ENCODE measurements around the gene A2M. TPM values are rescaled to one million over a fixed set of nuclear protein-coding genes. Genes with fewer than 3 reads are reported as not detected.

Gene A2M
- total and polyA plus RNA-seq, 2 of the 13 experiments (the other 11 are each of a cell fraction or from before 2014, with no cell fraction given): 2,807 to 6,551 TPM

- TF ChIP-seq, protein P1, sequence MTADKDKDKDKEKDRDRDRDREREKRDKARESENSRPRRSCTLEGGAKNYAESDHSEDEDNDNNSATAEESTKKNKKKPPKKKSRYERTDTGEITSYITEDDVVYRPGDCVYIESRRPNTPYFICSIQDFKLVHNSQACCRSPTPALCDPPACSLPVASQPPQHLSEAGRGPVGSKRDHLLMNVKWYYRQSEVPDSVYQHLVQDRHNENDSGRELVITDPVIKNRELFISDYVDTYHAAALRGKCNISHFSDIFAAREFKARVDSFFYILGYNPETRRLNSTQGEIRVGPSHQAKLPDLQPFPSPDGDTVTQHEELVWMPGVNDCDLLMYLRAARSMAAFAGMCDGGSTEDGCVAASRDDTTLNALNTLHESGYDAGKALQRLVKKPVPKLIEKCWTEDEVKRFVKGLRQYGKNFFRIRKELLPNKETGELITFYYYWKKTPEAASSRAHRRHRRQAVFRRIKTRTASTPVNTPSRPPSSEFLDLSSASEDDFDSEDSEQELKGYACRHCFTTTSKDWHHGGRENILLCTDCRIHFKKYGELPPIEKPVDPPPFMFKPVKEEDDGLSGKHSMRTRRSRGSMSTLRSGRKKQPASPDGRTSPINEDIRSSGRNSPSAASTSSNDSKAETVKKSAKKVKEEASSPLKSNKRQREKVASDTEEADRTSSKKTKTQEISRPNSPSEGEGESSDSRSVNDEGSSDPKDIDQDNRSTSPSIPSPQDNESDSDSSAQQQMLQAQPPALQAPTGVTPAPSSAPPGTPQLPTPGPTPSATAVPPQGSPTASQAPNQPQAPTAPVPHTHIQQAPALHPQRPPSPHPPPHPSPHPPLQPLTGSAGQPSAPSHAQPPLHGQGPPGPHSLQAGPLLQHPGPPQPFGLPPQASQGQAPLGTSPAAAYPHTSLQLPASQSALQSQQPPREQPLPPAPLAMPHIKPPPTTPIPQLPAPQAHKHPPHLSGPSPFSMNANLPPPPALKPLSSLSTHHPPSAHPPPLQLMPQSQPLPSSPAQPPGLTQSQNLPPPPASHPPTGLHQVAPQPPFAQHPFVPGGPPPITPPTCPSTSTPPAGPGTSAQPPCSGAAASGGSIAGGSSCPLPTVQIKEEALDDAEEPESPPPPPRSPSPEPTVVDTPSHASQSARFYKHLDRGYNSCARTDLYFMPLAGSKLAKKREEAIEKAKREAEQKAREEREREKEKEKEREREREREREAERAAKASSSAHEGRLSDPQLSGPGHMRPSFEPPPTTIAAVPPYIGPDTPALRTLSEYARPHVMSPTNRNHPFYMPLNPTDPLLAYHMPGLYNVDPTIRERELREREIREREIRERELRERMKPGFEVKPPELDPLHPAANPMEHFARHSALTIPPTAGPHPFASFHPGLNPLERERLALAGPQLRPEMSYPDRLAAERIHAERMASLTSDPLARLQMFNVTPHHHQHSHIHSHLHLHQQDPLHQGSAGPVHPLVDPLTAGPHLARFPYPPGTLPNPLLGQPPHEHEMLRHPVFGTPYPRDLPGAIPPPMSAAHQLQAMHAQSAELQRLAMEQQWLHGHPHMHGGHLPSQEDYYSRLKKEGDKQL (CRISPR knock-in tag; IDR thresholded peaks at IDR 0.05; ENCODE audit: low read depth): peak; percentile 95
- TF ChIP-seq, protein P2, sequence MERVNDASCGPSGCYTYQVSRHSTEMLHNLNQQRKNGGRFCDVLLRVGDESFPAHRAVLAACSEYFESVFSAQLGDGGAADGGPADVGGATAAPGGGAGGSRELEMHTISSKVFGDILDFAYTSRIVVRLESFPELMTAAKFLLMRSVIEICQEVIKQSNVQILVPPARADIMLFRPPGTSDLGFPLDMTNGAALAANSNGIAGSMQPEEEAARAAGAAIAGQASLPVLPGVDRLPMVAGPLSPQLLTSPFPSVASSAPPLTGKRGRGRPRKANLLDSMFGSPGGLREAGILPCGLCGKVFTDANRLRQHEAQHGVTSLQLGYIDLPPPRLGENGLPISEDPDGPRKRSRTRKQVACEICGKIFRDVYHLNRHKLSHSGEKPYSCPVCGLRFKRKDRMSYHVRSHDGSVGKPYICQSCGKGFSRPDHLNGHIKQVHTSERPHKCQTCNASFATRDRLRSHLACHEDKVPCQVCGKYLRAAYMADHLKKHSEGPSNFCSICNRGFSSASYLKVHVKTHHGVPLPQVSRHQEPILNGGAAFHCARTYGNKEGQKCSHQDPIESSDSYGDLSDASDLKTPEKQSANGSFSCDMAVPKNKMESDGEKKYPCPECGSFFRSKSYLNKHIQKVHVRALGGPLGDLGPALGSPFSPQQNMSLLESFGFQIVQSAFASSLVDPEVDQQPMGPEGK (CRISPR knock-in tag; IDR thresholded peaks at IDR 0.05): peak; percentile 84
- peak; percentile 94; the same call in 1 of the 2 replicates for TF ChIP-seq RXRA (CRISPR knock-in tag; IDR thresholded peaks at IDR 0.05)
- TF ChIP-seq, protein P3, sequence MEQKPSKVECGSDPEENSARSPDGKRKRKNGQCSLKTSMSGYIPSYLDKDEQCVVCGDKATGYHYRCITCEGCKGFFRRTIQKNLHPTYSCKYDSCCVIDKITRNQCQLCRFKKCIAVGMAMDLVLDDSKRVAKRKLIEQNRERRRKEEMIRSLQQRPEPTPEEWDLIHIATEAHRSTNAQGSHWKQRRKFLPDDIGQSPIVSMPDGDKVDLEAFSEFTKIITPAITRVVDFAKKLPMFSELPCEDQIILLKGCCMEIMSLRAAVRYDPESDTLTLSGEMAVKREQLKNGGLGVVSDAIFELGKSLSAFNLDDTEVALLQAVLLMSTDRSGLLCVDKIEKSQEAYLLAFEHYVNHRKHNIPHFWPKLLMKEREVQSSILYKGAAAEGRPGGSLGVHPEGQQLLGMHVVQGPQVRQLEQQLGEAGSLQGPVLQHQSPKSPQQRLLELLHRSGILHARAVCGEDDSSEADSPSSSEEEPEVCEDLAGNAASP (CRISPR knock-in tag; IDR thresholded peaks at IDR 0.05; ENCODE audit: borderline replicate concordance): peak; percentile 90; the same call in 1 of the 2 replicates
- TF ChIP-seq FOSL2 (CRISPR knock-in tag; IDR thresholded peaks at IDR 0.05): peak; percentile 76
- 0 out of 2 replicates have a peak, but pooled peaks have one; percentile 40 for TF ChIP-seq REPIN1 (CRISPR knock-in tag; IDR thresholded peaks at IDR 0.05; ENCODE audit: borderline replicate concordance, low read depth)
- peak; percentile 74 for TF ChIP-seq CEBPB (IDR thresholded peaks at IDR 0.05; ENCODE audit: borderline replicate concordance, low read depth, low read length)
- TF ChIP-seq ISL2 (CRISPR knock-in tag; IDR thresholded peaks at IDR 0.05): peak; percentile 99
- 0 out of 2 replicates have a peak, but pooled peaks have one; percentile 84 for TF ChIP-seq SATB2 (CRISPR knock-in tag; IDR thresholded peaks at IDR 0.05)
- TF ChIP-seq ZNF12 (CRISPR knock-in tag; IDR thresholded peaks at IDR 0.05): peak; percentile 44; the same call in 1 of the 2 replicates
- TF ChIP-seq, protein P4, sequence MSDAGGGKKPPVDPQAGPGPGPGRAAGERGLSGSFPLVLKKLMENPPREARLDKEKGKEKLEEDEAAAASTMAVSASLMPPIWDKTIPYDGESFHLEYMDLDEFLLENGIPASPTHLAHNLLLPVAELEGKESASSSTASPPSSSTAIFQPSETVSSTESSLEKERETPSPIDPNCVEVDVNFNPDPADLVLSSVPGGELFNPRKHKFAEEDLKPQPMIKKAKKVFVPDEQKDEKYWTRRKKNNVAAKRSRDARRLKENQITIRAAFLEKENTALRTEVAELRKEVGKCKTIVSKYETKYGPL (CRISPR knock-in tag; IDR thresholded peaks at IDR 0.05): no peak
- TF ChIP-seq, protein P5, sequence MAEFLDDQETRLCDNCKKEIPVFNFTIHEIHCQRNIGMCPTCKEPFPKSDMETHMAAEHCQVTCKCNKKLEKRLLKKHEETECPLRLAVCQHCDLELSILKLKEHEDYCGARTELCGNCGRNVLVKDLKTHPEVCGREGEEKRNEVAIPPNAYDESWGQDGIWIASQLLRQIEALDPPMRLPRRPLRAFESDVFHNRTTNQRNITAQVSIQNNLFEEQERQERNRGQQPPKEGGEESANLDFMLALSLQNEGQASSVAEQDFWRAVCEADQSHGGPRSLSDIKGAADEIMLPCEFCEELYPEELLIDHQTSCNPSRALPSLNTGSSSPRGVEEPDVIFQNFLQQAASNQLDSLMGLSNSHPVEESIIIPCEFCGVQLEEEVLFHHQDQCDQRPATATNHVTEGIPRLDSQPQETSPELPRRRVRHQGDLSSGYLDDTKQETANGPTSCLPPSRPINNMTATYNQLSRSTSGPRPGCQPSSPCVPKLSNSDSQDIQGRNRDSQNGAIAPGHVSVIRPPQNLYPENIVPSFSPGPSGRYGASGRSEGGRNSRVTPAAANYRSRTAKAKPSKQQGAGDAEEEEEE (CRISPR knock-in tag; IDR thresholded peaks at IDR 0.05; ENCODE audit: borderline replicate concordance): no peak
- TF ChIP-seq CREM (IDR thresholded peaks at IDR 0.05): peak; percentile 97
- no peak for TF ChIP-seq CREM (CRISPR knock-in tag; IDR thresholded peaks at IDR 0.05)
- TF ChIP-seq GMEB1 (CRISPR knock-in tag; IDR thresholded peaks at IDR 0.05; ENCODE audit: borderline replicate concordance): peak; percentile 48; the same call in 1 of the 2 replicates
Measured at GRCh38 chr12:9122091-9122609, 6.4 kb upstream of the A2M start (continued).

Measured in HepG2 (cell line).